Vagina (tissue), 2 donors: ENCODE data around the gene ADAP1.

Source experiments
- CTCF ChIP-seq, 3 experiments: fragments of 450-650 bp in 2 of 3; fragments of 200-600 bp in 1 of 3; sonication (generic) in 1 of 3; IDR thresholded peaks; one replicate each; pipeline ENCODE4 v1.5.1; 2017 to 2019; ENCODE audit warnings: antibody characterized with exemption in 3 of 3, mild to moderate bottlenecking in 2 of 3, moderate library complexity in 2 of 3
- POLR2A ChIP-seq, 2 donors: fragments of 450-650 bp; IDR thresholded peaks; one replicate each; pipeline ENCODE4 v1.6.1; 2017; ENCODE audit warnings: antibody characterized with exemption in 2 of 2, mild to moderate bottlenecking in 2 of 2, moderate library complexity in 2 of 2
- POLR2AphosphoS5 ChIP-seq, 2 donors: sonication (generic); formaldehyde crosslinking; IDR thresholded peaks; one replicate each; pipeline ENCODE4 v1.9.0; 2017; ENCODE audit warnings: antibody characterized with exemption in 2 of 2, mild to moderate bottlenecking in 2 of 2, low read depth in 1 of 2; ENCODE audit not compliant: insufficient read depth in 1 of 2

- TF ChIP-seq CTCF (IDR thresholded peaks at IDR 0.05) = no peak
- TF ChIP-seq POLR2AphosphoS5 (IDR thresholded peaks at IDR 0.05; ENCODE audit: insufficient read depth in 1 of 2, low read depth in 1 of 2) = no peak
- TF ChIP-seq POLR2A (IDR thresholded peaks at IDR 0.05) = no peak
These were observed 85.1 kb downstream of the ADAP1 start for GRCh38 chr7:869348-869747.
